Loucy (cell line): Measurements from ENCODE around the gene SLC6A2.

Experiments
- CTCF ChIP-seq: fragments of 200-600 bp; sonication (generic); conservative IDR thresholded peaks from 2 replicates; pipeline ENCODE4 v1.5.1; 2014; ENCODE audit warnings: mild to moderate bottlenecking, antibody characterized with exemption, low read length
- EZH2phosphoT487 ChIP-seq: fragments of 200-600 bp; IDR thresholded peaks from 2 replicates; pipeline ENCODE4 v1.6.1; 2018; ENCODE audit warnings: antibody characterized with exemption, mild to moderate bottlenecking, moderate library complexity, borderline replicate concordance

- TF ChIP-seq CTCF: no peak
- TF ChIP-seq EZH2phosphoT487: no peak
Observed at GRCh38 chr16:55657616-55658015, 1.8 kb downstream of the SLC6A2 start.
